ENCODE measurements around the gene ARHGEF10L.

GRCh38 chr1:17682400-17682799 lies 142.9 kb downstream of the ARHGEF10L start:
- TF ChIP-seq CTCF (IDR thresholded peaks at IDR 0.05; ENCODE audit: insufficient read depth, low read length, poor library complexity, severe bottlenecking) (no peak), EZH2phosphoT487 (conservative IDR thresholded peaks at IDR 0.05; ENCODE audit: low read length) (no peak)
